Fibroblast of lung (primary cell): ENCODE data around the gene CD84. TPM values are rescaled to one million over a fixed set of nuclear protein-coding genes. Genes with fewer than 3 reads are reported as not detected.

Experiments used
- DNase-seq, 2 donors: peaks; one replicate each; pipeline versions ENCODE4 v3.0.0 to v3.0.0-alpha.2; 2010; ENCODE audit warnings: low read depth in 2 of 2
- H2AFZ ChIP-seq: 2 replicates; pipeline ENCODE4 v1.5.1; 2012; ENCODE audit warnings: low read length, control low read depth, inconsistent platforms
- H3K27ac ChIP-seq: 2 replicates; pipeline ENCODE4 v1.5.1; 2011; ENCODE audit warnings: low read length, control low read depth; ENCODE audit not compliant: insufficient read depth
- H3K27me3 ChIP-seq: 2 replicates; pipeline ENCODE4 v1.5.1; 2011; ENCODE audit warnings: mild to moderate bottlenecking, low read length; ENCODE audit not compliant: control insufficient read depth, insufficient read depth
- H3K36me3 ChIP-seq: 2 replicates; pipeline ENCODE4 v1.5.1; 2011; ENCODE audit warnings: low read length; ENCODE audit not compliant: control insufficient read depth, insufficient read depth
- H3K4me1 ChIP-seq: 2 replicates; pipeline ENCODE4 v1.5.1; 2011; ENCODE audit warnings: low read length; ENCODE audit not compliant: control insufficient read depth, insufficient read depth; ENCODE audit errors: extremely low read depth
- H3K4me2 ChIP-seq: 2 replicates; pipeline ENCODE4 v1.5.1; 2011; ENCODE audit warnings: low read length, control low read depth; ENCODE audit not compliant: insufficient read depth; ENCODE audit errors: extremely low read depth
- H3K4me3 ChIP-seq, 4 experiments: fragments of 200-600 bp in 1 of 4; sonication (generic) in 1 of 4; replicated peaks in 1 of 4; 2 replicates each; pipeline ENCODE4 v1.5.1; 2011 to 2016; ENCODE audit warnings: low read length in 4 of 4, low read depth in 3 of 4, mild to moderate bottlenecking in 3 of 4, control low read depth in 2 of 4, inconsistent platforms in 1 of 4, mixed read lengths in 1 of 4; ENCODE audit not compliant: insufficient read depth in 1 of 4; ENCODE audit errors: control extremely low read depth in 1 of 4
- H3K79me2 ChIP-seq: 2 replicates; pipeline ENCODE4 v1.5.1; 2012; ENCODE audit warnings: mild to moderate bottlenecking, low read length, inconsistent platforms; ENCODE audit not compliant: control insufficient read depth, insufficient read depth
- H3K9ac ChIP-seq: 2 replicates; pipeline ENCODE4 v1.5.1; 2011; ENCODE audit warnings: mild to moderate bottlenecking, low read length, control low read depth; ENCODE audit not compliant: insufficient read depth
- H3K9me3 ChIP-seq: 2 replicates; pipeline ENCODE4 v1.5.1; 2012; ENCODE audit warnings: low read depth, low read length; ENCODE audit not compliant: control insufficient read depth, insufficient read depth
- H4K20me1 ChIP-seq: 2 replicates; pipeline ENCODE4 v1.5.1; 2011; ENCODE audit warnings: low read length; ENCODE audit not compliant: control insufficient read depth, insufficient read depth; ENCODE audit errors: extremely low read depth
- EZH2 ChIP-seq: IDR thresholded peaks from 2 replicates; pipeline ENCODE4 v1.5.1; 2012; ENCODE audit warnings: low read length, control low read depth, mild to moderate bottlenecking; ENCODE audit errors: missing control alignments
- polyA plus RNA-seq, 2 donors: library from polyadenylated mRNA; depleted of rRNA in 1 of 2; stranded (reverse) in 1 of 2; unstranded in 1 of 2; fragments of >200 nt; gene quantifications; 2 replicates each; pipeline ENCODE4 v1.2.1, GENCODE V29; 2011 to 2012; ENCODE audit warnings: missing spikeins in 1 of 2
- total RNA-seq: library from RNA; depleted of rRNA; stranded (reverse); fragments of >200 nt; gene quantifications from 2 replicates; pipeline ENCODE4 v1.2.1, GENCODE V29; 2014
- TF ChIP-seq, protein P1 (sequence below), 2 donors: IDR thresholded peaks in 1 of 2; conservative IDR thresholded peaks in 1 of 2; 1 replicate in 1 of 2; 2 replicates in 1 of 2; pipeline ENCODE4 v1.5.1; 2011 to 2012; ENCODE audit warnings: low read length in 2 of 2, control low read depth in 1 of 2, inconsistent platforms in 1 of 2, low read depth in 1 of 2, mild to moderate bottlenecking in 1 of 2

Gene CD84
- total and polyA plus RNA-seq, 2 donors (not counting 1 experiment from before 2014, with no cell fraction given) = not detected

DNA sequence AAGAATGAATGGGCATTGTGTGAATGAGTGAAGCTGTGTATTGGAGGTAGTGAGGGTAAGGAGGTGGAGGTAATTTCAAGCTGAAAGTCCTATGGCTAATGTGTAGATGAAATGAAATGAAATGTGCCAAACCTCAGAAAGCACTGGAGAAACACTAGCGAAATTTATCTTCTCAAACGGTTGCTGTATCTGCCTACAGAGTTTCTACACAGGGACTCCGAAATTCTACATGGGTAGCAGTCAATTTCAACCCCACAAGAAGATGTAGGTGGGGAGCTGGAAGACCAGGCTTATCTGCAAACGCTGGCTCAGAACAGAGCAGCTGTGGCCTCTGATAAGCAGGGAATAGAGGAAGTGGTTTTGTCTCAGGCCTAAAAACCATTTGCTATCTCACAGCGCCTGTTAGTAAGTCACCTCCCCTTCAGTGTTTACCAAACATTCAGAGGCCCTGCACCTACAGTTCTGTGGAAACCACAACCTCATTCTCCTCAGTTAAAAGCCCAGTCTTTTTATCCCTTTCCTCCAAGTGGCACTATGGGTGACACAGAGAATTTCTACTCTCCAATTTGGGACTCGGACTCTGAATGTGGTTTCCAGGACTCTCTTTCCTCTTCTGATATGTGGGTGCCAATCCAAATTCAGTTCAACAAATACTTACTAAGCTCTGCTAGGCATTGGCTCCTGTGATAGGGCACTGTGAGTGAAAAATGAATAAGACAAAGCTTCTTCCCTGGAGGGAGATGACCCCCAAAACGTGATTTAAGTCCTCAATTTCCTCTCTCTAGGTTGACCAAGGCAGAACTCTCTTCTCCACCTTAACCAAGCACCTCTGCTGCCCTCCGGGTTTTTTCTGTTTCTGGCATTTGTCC, 39.1 kb downstream of the CD84 start:
- H4K20me1 ChIP-seq = no peaks in the 10 kb centered on the region
- no peak overlapping the region for H3K27ac ChIP-seq
- H3K36me3 ChIP-seq = no peaks in the 10 kb centered on the region
- no peaks in the 10 kb centered on the region for H3K79me2 ChIP-seq
- no peak for TF ChIP-seq EZH2
- TF ChIP-seq, protein P1, sequence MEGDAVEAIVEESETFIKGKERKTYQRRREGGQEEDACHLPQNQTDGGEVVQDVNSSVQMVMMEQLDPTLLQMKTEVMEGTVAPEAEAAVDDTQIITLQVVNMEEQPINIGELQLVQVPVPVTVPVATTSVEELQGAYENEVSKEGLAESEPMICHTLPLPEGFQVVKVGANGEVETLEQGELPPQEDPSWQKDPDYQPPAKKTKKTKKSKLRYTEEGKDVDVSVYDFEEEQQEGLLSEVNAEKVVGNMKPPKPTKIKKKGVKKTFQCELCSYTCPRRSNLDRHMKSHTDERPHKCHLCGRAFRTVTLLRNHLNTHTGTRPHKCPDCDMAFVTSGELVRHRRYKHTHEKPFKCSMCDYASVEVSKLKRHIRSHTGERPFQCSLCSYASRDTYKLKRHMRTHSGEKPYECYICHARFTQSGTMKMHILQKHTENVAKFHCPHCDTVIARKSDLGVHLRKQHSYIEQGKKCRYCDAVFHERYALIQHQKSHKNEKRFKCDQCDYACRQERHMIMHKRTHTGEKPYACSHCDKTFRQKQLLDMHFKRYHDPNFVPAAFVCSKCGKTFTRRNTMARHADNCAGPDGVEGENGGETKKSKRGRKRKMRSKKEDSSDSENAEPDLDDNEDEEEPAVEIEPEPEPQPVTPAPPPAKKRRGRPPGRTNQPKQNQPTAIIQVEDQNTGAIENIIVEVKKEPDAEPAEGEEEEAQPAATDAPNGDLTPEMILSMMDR (conservative IDR thresholded peaks at IDR 0.05 in 1 of 2, IDR thresholded peaks at IDR 0.05 in 1 of 2; ENCODE audit: low read depth in 1 of 2, low read length in 2 of 2) = no peak
- H2AFZ ChIP-seq = no peak overlapping the region
- DNase-seq = no peak
- no peak overlapping the region for H3K9ac ChIP-seq
- no peak overlapping the region for H3K4me2 ChIP-seq
- H3K4me1 ChIP-seq = no peaks in the 10 kb centered on the region
- no peaks in the 10 kb centered on the region for H3K27me3 ChIP-seq
- H3K9me3 ChIP-seq = no peaks in the 10 kb centered on the region
- no peak overlapping the region for H3K4me3 ChIP-seq

DNA sequence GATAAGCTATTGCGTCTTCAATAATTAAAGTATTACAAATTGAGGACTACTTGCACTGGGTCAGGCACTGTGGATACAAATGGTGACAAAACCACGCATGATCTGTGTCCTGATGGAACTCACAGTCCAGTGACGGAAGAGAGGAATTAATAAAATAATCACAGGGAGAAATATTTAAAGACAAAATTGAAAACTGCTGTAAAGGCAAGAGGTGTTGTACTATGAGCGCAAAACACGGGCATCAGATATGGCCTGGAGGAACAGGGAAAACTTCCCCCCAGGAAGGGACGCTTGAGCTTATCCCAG, 39.7 kb downstream of the CD84 start:
- no peak overlapping the region for H3K9ac ChIP-seq
- H3K4me3 ChIP-seq = no peak overlapping the region
- H3K4me2 ChIP-seq = no peak overlapping the region

DNA sequence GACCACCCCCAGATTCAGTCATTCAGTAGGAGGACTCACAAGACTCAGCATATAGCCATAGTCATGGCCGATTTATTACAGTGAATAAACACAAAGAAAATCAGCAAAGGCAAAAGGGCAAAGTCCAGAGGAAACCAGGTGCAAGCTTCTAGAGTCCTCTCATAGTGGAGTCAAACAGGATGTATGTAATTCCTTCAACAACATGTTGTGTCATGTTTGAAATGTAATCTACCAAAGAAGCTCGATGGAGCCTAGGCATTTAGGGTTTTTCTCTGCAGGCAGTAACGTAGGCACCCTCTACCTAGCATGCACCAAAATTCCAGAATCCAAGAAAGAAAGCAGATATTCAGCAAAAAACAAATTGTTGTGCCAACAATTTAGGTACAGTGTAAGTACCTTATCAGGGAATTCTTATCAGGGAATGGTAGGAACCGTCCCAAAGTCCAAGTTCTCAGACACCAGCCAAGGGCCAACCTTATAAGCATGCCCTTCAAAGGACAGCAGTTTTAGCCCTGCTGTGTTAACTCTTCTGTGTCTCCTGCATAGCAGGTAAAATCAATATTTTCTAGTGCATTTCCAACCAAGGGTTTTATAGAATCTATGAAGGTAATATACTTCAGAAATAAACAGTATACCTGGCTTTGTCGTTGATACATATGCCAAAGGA, 40.2 kb downstream of the CD84 start:
- no peak for DNase-seq
- Histone ChIP-seq H3K27ac (no peak overlapping the region), H3K4me3 (no peak overlapping the region), H3K4me2 (no peak overlapping the region), H3K36me3 (no peaks in the 10 kb centered on the region), H2AFZ (no peak overlapping the region), H3K9me3 (no peaks in the 10 kb centered on the region), H3K9ac (no peak overlapping the region), H3K4me1 (no peaks in the 10 kb centered on the region), H3K27me3 (no peaks in the 10 kb centered on the region), H3K79me2 (no peaks in the 10 kb centered on the region), H4K20me1 (no peaks in the 10 kb centered on the region)
- TF ChIP-seq, protein P1 (conservative IDR thresholded peaks at IDR 0.05 in 1 of 2, IDR thresholded peaks at IDR 0.05 in 1 of 2; ENCODE audit: low read depth in 1 of 2, low read length in 2 of 2) = no peak
- TF ChIP-seq EZH2 = no peak

More for the DNA sequence above, 39.7 kb downstream of the CD84 start:
- no peak for DNase-seq
- no peak overlapping the region for H3K27ac ChIP-seq
- H3K4me1 ChIP-seq = no peaks in the 10 kb centered on the region
- no peaks in the 10 kb centered on the region for H3K9me3 ChIP-seq
- H3K27me3 ChIP-seq = no peaks in the 10 kb centered on the region
- no peaks in the 10 kb centered on the region for H4K20me1 ChIP-seq
- H2AFZ ChIP-seq = no peak overlapping the region
- TF ChIP-seq EZH2 = no peak
- TF ChIP-seq, protein P1 (conservative IDR thresholded peaks at IDR 0.05 in 1 of 2, IDR thresholded peaks at IDR 0.05 in 1 of 2; ENCODE audit: low read depth in 1 of 2, low read length in 2 of 2) = no peak
- no peaks in the 10 kb centered on the region for H3K79me2 ChIP-seq
- no peaks in the 10 kb centered on the region for H3K36me3 ChIP-seq
